GM18868 (cell line): Measurements from ENCODE around the gene BCKDK.

Experiments used
- ATAC-seq: cut with Tn5 transposase; IDR thresholded peaks from one replicate; pipeline ENCODE4 v1.9.1; 2021; ENCODE audit warnings: mild to moderate bottlenecking, moderate library complexity; ENCODE audit not compliant: unreplicated experiment

The BCKDK gene

DNA sequence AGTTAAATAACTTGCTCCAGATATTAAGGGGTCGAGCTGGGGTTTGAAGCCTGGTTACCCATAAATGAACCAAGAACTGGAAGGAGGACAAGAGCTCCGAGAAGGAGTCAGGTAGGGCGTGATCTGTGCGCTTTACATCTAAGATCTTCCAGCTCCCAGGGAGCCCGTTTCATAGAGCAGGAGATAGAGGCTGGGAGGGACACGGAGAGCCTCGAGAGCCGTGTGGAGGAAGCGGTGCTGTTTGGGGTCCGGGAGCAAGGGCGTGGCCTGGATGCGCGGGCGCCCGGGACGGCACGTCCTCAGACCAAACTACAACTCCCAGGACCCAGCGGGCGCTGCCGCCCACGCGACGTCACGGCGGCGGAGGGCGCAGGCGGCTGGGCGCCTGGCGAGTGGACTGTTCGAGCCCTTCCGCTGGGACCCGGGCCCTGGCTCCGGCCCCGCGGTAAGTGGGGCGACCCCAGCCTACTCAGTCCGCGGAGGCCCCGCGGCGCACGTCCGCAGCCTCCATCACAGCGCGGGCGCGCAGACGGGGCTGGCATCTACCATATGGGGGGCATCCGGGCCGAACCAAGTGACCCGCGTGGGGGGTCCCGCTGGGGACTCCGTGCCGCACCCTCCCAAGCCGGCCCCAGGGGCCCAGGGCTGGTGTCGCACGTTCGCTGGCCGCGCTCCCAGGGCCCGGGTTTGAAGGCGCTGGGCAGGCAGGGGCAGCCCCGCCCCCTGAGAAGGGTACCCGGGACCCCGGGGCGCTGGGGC, at the start of gene BCKDK:
BCKDK (plus strand) TSS at position 352 of the 759 bp plus-strand sequence. CDS start 838 bp downstream, outside the sequence.
- peak; percentile 77 for ATAC-seq

GRCh38 chr16:31061126-31061812, 46.9 kb upstream of the BCKDK start:
- ATAC-seq = no peak

DNA sequence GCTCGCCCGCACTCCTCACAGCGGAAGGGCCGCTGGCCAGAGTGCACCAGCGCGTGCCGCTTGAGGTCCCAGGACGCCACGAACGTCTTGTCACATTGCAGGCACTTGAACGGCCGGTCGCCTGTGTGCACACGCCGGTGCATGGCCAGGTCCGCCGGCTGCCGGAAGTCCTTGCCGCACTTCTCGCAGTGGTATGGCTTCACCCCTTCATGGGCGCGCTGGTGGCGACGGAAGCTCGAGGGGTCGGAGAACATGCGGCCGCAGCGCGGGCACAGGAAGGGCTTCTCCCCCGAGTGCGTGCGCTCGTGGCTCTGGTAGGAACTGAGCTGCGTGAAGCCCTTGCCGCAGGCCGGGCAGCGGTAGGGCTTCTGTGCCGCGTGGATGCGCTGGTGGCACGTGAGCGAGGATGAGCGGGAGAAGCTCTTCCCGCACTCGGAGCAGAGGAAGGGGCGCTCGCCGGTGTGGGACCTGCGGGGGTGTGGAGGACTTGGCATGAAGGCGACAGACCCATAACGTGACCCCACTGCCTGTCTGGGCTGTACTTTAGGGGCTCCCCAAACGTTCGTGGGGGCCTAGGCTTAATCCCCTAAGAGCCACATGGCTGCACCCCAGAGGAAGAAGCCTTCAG, 46.3 kb upstream of the BCKDK start:
- ATAC-seq = no peak

GRCh38 chr16:31063495-31063842, 44.7 kb upstream of the BCKDK start:
- ATAC-seq = no peak

DNA sequence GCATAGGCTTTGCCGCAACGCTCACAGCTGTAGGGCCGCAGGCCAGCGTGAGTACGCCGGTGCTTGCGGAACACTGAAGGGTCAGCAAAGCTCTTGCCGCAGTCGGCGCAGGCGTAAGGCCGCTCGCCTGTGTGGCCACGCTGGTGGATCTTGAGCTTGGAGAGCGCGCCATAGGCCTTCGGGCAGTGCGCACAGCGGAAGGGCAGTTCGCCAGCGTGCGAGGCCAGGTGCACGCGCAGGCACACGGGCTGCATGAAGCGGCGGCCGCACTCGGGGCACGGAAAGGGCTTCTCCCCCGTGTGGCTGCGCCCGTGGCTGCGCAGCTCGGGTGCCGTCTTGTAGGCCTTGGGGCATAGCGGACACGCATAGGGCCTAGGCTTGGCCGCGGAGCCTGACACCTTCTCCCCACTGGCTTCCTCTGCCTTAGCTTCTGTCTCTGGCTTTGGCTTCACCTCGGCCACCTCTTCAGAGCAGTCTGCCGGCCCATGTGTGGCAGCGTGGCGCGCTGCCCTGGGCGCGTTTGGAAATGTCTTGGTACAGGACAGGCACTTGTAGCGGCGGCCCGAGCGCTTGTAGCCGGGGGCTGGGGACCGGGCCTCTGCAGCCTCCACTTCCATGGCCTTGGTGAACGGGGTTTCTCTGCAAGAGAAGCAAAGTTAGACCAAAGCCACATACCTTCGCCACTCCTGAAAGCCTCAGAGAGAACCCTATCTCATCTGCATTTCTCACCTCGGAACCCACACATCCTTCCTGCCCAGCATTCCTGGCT, 44.2 kb upstream of the BCKDK start:
- ATAC-seq = no peak

DNA sequence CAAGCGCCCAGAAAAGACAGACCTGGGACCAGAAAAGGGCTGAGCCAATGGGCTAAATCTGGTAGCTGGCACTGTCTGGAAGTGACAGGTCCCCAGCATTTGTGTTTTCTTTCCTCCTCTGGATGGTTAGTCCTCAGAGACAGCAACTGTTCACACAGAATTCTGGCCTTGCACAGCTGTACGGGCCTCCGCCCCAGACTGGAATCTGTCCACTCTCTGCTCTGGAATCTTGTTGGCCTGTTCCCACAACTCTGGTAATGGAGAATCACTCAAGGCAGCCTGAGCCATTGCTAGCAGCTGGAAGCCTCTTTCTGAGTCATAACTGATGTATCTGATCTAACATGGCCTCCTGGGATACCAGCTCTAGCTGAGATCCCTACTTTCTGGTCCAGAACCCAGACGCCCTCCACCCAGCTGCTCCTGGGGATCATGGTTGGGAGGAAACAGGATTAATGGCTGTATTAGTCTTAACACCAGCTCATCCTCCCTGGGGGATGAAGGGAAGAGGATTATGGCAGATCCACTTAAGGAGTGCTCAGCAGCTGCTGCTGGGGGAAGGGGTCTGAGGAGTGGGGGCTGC, 43.2 kb upstream of the BCKDK start:
- no peak for ATAC-seq

DNA sequence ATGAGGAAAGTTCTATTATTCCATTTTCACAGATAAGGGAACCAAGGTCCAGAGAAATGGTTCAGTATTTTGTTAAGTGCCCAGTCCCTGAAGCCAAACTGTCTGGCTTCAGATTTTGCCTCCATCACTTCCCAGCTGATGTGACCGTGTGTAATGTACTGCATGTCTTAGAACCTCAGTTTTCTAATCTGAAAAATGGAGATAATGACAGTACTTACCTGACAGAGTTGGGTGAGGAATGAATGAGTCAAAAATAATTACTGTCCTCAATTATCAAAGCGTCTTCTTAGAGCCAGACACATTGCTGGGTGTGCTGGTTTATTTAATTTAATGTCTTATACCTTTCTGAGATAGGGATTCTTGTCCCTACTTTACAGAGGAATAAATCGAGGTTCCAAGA, 40.8 kb upstream of the BCKDK start:
- ATAC-seq = no peak

DNA sequence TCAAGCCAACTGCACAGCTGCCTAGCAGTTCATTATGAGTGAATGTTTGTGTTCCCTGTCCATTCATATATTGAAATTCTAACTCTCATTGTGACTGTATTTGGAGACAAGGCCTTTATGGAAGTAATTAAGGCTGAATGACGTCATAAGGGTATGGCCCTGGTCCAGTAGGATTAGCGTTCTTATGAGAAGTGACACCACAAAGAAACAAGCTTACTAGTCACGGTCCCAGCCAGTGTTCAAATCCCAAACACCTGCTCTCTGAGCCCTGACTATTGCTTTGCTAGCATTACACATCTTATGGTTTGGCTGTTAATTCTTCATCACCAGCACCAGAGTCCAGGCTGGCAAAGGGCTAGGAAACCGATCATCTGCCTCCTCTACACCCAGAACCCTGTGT, 36.3 kb upstream of the BCKDK start:
- ATAC-seq = no peak

- no peak for ATAC-seq
Observed at GRCh38 chr16:31072540-31073141, 35.5 kb upstream of the BCKDK start.

DNA sequence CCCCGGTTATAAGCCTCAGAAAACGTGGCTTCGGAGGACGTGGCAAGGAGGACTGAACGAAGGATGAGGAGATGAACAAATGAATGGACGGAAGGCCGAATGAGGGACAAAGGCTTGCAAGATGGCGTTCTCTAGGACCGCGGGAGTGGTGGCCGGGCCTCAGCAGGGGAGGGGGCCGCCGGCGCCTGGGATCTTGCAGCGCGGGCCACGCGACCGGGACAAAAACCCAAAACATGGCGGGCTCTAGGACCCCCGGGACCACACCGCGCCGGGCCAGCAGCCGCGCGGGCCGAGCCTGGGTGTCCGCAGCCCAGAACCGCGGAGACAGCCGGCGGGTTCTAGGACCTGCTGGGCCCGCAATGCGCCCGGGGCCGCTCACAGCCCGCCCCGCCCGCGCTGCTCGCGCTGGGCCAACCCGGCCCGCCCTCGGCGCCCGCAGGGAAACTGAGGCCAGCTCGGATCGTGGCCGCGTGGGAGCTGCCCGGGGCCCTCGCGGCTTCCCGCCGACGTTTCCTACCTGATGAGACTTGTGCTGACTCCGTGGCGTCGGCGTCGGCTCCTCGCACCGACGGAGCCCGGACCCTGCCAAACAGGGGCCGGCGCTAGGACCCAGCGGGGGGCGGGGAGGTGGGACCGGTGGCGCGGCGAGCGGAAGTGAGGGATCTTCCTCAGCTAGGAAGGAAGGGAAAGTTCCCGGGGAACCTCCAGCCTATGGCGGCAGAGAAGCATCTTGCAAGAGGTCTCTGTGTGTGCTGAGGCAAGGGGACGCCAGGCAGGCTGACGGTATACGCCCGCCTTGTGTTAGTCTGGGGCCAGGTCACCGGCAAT, 34.8 kb upstream of the BCKDK start:
- peak; percentile 51 for ATAC-seq

DNA sequence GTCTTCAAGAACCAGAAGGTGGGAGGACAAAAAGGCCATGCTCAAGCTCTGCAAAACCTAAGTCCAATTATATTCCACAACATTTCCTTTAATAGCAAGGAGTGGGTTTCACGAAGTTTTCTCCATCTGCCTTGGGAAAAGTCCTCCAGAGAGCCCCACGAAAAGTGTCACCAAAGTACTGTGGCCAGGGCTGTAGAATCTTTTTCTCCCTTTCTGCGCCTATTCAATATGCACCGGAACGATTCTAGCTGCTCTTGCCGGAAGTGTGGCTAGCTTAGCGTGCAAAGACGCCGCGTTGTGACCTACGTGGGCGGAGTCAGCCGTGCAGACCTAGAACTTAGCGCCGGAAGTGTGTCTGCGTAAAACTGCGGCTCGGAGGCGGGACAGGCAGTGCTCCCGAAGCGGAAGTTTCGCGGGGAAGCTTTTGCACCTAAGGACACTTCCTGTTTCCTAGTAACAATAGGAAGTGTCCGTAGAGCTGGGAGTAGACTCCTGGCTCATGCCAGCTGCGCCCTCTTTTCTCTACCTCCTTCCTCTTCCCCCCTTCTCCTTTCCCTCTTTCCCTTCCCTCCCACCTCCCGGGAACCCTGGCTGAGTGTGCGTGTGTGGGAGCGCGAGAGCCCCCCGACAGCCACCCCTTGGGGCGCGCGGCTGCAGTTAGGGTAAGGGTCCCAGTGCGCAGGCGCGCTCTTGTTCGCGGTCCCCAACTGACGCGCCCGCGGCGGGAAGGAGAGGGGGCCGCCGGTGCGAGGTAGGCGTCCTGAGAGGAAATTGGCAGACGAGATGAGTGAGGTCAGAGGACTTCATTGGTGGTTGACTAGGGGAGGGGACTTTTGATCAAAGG, 34.0 kb upstream of the BCKDK start, which contains the start of the genes ZNF646 and ZNF668:
ZNF646 (plus strand) TSS at position 453 of the 844 bp plus-strand sequence. CDS start 1,903 bp downstream, outside the sequence.
ZNF668 (minus strand) TSS at position 271 of the 844 bp plus-strand sequence. CDS start 9,781 bp downstream, outside the sequence.
- peak; percentile 62 for ATAC-seq

DNA sequence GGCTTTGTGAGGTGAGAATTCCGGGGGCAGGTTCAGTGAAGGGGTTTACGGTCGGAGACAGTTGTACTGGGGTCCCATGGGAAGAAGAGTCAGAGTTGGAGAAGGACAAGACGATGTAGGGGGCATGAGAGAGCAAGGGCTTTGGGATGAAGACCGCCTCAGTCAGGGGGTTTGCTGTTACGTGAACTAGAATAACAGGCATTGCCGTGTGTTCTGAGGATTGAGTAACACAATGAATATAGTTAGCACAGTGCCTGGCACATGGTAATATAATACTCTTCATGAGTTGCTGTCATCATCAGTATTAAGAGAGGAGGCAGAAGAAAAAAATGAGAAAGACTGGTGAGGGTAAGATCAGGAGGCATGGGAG, 33.4 kb upstream of the BCKDK start:
- ATAC-seq = no peak

DNA sequence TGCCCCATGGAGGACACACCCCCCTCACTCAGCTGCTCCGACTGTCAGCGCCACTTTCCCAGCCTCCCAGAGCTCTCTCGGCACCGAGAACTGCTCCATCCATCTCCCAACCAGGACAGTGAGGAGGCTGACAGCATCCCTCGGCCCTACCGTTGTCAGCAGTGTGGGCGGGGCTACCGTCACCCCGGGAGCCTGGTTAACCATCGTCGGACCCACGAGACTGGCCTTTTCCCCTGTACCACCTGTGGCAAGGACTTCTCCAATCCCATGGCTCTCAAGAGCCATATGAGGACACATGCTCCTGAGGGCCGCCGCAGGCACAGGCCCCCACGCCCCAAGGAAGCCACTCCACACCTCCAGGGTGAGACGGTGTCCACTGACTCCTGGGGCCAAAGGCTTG, 31.9 kb upstream of the BCKDK start:
- no peak for ATAC-seq

- no peak for ATAC-seq
Observed at GRCh38 chr16:31077024-31077423, 31.2 kb upstream of the BCKDK start.

- ATAC-seq = no peak
Observed at GRCh38 chr16:31077592-31078396, 30.4 kb upstream of the BCKDK start.

DNA sequence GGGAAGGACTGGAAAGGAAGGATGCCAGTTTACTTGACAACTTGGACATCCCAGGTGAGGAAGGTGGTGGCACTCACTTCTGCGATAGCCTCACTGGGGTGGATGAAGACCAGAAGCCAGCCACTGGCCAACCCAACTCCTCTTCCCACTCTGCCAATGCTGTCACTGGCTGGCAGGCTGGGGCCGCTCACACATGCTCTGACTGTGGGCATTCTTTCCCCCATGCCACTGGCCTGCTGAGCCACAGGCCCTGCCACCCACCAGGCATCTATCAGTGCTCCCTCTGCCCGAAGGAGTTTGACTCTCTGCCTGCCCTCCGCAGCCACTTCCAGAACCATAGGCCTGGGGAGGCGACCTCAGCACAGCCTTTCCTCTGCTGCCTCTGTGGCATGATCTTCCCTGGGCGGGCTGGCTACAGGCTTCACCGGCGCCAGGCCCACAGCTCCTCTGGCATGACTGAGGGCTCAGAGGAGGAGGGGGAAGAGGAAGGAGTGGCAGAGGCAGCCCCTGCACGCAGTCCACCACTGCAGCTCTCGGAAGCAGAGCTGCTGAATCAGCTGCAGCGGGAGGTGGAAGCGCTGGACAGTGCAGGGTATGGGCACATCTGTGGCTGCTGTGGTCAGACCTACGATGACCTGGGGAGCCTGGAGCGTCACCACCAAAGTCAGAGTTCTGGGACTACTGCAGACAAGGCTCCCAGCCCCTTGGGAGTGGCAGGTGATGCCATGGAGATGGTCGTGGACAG, 29.4 kb upstream of the BCKDK start:
- ATAC-seq = no peak

GRCh38 chr16:31079342-31079944, 28.7 kb upstream of the BCKDK start:
- ATAC-seq = no peak
